Ecto neural progenitor cell (in vitro differentiated cells): ENCODE results near the gene TAAR5.
A peak's percentile ranks its signal among the peaks of the same experiment; 100 is the strongest.
"Not testable (repeated sequence)": the region's sequence is repeated elsewhere in the genome, so short reads cannot be mapped to it uniquely, and the experiment has no call there.

Source experiments
- DNase-seq: peaks from one replicate; pipeline ENCODE4 v3.0.0-alpha.2; 2018; ENCODE audit warnings: low spot score

Gene TAAR5, protein sequence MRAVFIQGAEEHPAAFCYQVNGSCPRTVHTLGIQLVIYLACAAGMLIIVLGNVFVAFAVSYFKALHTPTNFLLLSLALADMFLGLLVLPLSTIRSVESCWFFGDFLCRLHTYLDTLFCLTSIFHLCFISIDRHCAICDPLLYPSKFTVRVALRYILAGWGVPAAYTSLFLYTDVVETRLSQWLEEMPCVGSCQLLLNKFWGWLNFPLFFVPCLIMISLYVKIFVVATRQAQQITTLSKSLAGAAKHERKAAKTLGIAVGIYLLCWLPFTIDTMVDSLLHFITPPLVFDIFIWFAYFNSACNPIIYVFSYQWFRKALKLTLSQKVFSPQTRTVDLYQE

DNA sequence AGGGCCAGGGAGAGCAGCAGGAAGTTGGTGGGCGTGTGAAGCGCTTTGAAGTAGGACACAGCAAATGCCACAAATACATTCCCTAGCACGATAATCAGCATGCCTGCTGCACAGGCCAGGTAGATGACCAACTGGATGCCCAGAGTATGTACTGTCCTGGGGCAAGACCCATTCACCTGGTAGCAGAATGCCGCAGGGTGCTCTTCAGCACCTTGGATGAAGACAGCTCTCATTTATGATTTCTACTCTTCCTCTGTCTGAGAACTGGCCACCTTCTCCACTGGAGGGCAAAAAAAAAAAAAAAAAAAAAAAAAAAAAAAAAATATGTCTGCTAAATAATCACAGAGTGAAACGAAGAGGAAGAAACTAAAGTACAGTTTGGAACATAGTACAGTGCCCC is at the start of gene TAAR5:
TSS of gene TAAR5 (minus strand) at position 288 of the 400 bp plus-strand sequence. CDS start at position 233, 55 bp downstream.
- DNase-seq, result no peak

DNA sequence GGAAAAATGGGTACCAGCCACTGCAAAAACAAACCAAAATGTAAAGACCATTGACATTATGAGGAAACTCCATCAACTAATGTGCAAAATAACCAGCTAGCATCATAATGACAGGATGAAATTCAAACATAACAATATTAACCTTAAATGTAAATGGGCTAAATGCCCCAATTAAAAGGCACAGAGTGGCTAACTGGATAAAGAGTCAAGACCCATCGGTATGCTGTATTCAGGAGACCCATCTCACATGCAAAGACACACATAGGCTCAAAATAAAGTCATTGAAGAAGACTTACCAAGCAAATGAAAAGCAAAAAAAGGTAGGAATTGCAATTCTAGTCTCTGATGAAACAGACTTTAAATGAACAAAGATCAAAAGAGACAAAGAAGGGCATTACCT is 47.6 kb upstream of the TAAR5 start:
- not testable (repeated sequence) for DNase-seq

DNA sequence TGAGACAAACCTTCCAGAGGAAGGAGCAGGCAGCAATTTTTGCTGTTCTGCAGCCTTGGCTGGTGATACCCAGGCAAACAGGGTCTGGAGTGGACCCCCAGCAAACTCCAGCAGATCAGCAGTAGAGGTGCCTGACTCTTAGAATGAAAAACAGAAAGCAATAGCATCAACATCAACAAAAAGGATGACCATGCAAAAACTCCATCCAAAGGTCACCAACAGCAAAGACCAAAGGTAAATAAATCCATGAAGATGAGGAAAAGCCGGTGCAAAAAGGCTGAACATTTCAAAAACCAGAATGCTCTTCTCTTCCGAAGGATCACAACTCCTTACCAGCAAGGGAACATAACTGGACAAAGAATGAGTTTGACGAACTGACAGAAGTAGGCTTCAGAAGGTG is 46.4 kb upstream of the TAAR5 start:
- not testable (repeated sequence) for DNase-seq

DNA sequence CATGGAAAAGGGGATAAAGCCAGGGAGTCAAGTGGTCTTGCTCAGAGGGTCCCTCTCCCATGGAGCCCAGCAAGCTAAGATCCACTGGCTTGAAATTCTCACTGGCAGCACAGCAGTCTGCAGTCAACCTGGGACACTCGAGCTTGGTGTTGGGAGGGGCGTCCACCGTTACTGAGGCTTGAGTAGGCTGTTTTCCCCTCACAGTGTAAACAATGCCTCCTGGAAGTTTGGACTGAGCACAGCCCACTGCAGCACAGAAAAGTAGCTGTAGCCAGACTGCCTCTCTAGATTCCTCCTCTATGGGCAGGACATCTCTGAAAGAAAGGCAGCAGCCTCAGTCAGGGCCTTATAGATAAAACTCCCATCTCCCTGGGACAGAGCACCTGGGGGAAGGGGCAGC is 45.7 kb upstream of the TAAR5 start:
- DNase-seq, result not testable (repeated sequence)

DNA sequence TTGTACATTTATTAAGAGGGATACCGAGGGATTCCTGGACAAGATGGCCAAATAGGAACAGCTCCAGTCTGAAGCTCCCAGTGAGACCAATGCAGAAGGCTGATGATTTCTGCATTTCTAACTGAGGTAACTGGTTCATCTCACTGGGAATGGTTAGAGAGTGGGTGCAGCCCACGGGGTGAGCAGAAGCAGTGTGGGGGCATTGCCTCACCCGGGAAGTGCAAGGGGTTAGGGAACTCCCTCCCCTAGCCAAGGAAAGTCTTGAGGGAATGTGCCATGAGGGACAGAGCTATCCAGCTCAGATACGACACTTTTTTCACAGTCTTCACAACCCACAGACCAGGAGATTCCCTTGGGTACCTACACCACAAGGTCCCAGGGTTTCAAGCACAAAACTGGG is 45.3 kb upstream of the TAAR5 start:
- DNase-seq, result no peak

DNA sequence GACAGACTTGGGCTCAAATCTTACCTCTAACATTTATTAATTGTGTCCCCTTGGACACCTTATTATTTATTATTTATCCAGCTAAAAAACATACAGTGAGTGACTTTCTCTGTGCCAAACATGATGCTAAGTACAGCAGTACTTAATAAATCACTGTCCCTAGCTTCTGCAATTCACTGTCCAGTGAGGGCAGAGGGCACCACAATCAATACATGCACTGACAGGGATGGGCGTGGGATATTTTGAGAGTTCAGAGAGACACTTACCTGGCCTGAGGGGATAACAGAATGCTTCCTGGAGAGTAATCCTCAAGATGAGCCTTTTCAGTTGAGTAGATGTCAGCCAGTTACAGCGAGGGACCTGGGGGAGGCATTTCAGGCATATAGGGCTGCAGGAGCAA is 43.8 kb upstream of the TAAR5 start:
- DNase-seq, result no peak

DNA sequence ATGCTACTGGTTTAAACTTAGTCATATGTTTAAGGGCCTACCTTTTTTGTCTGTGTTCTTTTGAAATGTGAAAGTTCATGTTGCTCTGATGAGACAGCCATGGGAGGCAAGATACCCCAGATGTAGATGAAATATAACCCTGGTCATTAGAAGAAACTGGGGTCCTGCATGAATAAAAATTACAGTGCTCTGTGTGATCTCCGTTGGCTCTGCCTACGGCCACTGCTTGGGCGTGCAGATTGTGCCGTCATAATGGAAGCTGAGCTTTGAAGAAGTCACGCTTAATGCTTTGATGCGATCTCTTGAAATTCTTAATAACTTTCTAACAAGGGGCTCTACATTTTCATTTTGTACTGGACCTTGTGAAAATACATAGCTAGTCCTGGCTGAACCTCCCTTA is 34.6 kb upstream of the TAAR5 start, which contains the start of gene TAAR2:
TSS of gene TAAR2 (minus strand) at position 101 of the 400 bp plus-strand sequence. CDS start at position 101, 0 bp downstream.
- no peak for DNase-seq

DNA sequence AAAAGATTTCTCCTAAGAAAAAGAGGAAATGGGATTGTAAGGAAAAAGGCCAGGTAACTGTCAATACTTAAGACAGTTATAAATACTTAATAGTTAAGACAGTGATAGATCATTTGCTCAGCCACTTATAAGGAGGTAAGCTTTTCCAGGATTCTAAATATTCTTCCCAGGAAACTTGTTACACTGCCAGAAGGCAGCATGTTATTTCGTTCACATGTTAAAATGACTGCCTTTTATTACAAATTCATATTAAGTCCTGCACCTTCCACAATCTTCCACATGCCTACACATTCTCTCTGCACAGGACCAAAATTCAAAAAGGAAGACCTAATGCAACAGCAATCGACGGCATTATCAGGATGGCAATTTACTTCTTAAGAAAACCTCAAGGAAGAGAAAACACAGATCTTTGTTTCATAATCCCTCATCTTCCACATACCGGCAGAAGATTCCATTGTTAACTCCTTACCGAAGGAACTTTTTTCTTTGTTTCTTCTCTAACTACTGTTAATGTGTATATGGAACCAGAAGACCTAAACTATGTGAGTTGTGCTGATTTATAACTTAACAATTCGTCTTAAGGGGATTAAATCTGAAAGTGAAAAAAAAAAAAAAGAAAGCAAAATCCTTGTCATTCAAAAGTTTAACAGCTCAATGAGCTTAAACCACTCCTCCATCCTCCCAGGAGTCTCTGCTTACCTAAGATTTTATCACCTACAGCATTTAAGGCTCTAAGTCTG is 33.7 kb upstream of the TAAR5 start:
- DNase-seq, result no peak

DNA sequence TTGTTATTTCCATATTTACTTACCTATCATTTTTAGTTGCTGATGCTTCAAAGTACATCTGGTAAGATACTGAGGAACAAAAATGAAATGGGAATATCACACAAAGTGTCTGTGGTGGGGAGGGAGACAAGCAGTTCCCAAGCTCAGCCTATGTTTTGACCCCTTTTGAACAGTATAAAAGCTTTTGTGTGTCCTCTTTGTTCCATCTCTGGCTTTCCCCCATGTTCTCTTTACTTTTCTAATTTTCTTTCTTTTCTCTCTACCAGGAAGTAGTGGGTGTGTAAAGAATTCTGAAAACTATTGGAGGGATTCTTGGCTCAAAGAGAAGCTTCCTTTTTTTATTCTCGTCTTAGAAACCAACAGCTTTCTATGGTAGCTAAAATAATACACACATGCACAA is 27.1 kb upstream of the TAAR5 start:
- no peak for DNase-seq

DNA sequence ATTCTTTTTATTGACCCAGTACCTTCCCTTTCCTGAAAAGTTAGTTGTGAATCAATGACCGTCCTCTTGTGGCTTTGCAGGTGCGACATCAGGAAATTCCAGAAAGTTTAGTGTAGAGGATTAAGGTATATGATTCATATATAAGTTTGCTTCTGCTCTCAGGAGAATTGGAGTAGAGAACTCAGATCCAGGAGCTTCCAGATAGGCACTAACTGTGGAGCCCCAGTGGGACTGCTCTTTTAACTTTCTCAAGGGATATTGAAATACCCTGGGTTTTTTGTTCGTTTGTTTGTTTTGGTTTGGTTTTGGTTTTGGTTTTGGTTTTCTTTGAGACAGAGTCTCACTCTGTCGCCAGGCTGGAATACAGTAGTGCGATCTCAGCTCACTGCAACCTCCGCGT is 25.0 kb upstream of the TAAR5 start:
- DNase-seq, result no peak

DNA sequence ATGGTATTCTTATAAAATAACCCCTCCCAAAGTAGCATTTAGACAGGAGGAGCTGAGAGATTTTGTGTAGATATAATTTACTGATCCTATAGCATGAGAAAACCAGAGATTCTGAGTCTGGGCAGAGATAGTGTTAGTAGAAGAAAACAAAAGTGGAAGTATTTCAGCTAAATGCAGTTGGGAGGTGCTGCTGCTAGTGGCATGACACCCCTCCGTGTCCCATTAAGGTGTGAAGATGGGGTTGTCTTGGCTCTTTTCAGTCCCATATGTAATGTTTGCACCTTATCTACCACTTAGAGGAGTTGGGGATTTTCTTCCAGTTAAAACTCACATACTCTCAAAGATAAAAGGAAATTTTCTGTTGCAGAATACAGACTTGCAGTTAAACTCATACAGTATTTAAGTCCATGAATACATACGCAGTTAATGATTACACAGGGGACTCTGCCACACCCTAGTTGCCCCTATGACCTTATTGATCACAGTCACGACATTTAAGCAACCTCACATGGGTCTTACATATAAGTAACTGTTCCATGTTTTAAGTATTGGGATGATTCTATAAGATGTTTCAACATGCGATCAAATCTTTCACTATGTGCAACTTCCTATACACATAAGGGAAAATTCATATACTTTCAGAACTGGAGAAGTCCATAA is 23.0 kb upstream of the TAAR5 start:
- DNase-seq, result no peak

DNA sequence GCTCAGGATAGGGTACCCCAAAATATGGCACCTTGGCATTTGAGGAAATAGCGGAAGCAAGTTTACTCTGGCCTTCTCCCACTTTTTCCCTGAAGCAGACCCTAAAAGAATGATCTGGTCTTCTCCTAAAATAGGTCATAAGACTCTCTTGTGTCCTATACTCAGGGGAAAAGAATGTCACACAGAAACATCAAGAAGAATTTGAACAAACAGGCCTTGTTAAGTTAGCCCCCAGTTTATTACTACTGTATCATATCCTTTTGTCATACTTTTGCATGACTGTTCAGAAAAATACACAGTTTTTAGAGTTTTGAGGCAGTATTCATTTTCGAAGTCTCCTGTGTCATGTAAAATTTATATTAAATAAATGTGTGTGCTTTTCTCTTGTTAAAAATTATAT is 22.1 kb upstream of the TAAR5 start:
- DNase-seq, result no peak

DNA sequence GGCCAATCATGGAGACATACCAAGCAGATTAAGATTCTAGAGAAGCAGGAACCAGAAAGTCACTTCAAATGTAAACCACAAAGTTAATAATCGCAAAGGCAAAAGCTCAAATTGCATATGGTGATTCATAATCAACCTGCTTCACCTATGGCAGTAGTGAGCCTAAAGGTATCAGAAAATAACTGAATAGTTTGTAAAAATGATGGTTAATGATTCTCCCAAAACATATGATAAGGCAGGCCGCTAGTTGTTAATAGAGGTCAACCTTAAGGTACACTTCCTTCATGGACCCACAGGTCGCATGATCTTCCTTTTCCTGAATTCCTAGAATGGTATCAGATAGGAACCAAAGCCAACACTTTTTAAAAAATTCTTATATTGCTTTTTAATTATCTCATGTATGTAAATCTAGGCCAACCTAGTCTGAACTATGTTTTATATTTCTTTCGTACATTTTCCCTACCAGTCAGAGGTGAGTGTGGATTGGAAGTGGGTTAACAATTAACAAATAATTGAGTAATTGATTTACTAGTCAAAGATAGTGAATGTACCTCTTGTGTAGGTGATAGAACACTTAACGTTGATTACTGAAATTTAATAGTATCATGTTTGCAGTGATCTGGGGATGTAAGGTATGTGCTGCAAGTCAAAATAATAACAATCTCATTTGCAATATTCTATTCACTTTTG is 18.1 kb upstream of the TAAR5 start:
- DNase-seq, result no peak

DNA sequence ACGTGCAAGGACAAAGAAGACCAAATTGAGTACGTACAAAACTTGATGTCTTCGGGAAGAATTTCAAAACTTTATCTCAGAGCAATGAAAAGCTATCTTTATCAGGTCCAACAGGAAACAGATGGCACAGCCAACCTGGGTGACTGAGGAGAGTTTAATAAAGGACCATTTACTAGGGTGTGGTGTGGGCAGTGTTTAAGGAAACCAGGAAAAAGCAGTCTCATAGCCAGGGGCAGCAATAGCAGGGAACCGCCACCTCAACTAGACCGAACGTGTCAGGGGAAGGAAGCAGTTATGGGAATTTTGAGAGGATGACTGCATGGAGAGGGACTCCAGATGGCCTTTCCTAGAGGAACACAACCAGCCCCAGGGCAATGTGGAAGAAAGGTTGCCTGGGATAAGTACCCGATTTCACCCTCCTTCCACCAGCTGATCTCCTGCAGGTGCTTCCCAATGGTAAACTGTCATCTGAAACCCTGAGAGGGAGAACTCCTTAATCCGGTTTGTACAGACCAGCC is 15.2 kb upstream of the TAAR5 start:
- no peak for DNase-seq

DNA sequence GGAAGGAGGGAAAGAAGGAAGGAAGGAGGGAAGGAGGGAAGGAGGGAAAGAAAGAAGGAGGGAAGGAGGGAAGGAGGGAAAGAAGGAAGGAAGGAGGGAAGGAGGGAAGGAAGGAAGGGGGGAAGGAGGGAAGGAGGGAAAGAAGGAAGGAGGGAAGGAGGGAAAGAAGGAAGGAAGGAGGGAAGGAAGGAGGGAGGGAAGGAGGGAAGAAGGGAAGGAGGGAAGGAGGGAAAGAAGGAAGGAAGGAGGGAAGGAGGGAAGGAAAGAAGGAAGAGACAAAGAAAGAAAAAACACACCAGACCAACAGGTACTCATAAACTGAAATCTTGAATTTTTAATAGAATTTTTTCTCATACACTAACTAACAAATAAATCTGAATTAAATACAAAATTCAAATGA is 11.4 kb upstream of the TAAR5 start:
- DNase-seq, result not testable (repeated sequence)

DNA sequence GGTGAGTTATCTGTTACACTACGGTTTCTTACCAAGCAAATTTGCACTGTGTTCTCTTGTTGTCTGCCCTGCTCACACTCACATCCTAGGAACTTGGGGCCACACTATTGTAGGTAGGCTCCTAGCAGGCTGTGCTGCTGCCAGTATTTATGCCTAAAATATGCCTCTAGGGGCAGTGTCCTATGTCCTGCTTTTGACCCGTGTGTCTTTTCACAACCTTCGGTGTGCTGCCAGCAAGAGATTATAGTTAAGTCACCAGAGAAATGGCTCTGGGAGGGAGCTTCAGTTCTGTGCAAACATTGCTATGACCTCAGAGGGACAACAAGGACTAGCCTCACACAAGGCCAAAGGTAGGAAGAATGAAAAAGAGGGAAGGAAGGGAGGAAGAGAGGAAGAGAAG is 8.9 kb upstream of the TAAR5 start:
- peak; percentile 47 for DNase-seq

DNA sequence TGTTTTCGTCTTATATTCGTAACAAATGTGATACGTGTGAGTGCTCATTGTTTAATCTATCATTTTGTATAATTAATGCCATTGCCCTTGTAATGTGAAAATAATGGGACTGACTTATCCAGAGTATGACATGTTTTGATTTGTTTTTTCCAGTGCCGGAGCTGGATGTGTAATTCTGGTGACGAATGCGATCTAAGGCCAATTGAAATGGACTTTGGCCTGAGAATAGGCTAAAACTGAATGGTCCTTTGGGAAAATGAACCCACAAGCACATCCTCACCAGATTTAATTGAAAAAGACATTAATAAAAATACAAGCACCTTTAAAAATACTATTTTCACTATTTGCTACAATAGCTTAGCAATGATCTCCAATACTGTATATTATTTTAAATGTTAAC is 6.7 kb upstream of the TAAR5 start:
- no peak for DNase-seq

DNA sequence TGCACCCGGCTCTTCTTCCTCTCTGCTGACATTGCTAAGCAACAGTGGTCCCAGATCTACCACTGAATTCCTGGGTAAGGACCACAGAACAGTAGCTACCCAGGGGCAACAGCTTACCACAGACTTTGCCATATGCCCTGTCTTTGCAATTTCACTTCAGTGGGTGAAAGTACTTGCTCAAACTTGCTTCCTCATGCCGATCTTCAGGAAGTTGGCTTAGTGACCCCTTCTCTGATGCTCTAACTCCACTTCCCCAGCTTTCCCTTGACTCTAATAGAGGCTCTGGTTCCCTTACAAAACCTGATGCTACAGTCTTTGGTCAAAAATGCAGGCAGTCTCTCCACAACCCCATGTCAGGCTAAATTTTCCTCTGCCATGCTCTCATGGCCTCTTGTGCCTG is 3.3 kb upstream of the TAAR5 start:
- DNase-seq, result no peak

DNA sequence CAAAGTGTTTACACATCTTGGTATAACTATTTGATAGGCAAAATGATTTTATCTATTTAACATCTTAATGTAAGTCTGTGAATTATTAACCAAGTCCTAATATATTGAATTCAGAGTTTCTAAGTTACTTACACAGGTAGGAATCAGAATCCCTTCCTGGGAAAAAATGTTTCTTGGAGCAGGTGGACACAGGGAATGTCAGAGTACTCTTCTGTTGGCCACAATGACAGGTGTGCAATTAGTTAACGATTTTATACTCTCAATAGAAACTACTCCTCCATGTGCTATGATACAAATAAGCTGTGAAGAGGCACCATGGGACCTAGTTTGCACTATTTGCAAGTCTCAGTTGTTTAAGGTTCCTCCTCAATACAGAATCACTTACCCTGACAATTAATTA is 821 bp upstream of the TAAR5 start:
- no peak for DNase-seq

DNA sequence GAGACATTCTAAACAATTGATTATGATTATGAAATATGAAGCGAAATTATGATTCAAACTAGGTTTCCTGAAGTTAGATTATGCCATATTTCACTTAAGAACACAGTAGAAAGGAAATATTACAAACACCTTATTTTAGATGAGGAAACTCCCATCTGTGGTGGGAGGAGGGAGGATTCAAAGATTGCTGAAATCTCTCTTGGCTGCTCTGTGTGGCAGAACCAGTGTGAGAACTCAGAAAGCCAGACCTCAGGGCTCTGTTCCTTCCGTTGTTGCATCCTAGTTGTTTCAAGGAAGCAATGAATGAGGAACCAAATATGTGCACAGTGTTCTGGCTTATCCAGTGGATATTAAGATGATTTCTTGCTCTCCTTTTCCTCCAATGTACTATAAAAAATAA is 2.1 kb downstream of the TAAR5 start:
- no peak for DNase-seq

DNA sequence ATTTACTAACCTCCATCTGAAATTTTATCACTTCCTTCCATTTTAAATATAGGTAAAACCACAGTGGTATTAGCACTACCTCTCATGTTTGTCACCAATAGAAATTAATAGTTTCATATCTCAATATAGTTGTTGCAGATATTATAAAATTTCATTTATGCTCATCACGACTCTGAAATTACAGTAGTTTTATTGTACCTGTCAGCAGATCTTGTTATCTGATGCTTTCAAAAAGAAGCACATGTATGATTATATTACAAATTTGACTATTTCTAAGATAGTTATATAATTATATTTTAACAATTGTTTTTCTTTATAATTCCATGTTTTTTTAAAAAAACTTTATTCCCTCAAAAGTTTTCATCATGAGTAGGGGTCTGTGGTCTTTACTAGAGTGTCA is 4.8 kb downstream of the TAAR5 start:
- DNase-seq, result no peak

DNA sequence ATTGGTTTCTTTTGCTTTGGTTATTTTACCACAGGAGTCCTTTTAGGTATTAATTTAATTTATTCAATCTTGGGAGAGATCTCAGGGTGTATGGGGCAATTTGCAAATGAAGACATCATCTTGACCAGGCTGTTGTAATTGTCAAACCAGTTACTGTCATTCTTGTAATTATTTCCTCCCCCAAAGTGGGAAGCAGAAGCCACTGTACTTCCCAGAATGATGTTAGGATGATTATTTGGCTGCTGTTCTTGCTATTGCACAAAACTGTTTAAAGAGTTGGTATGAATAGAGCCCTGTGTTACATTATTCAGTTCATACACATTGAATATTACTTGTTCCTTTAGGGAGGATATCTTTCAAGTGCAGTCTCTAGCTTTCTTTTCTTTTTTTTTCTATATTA is 17.8 kb downstream of the TAAR5 start:
- DNase-seq, result no peak
